Stimulated activated memory B cell treated with anti-CD40 and anti-IgM and Interleukin-4, amounts not matched to agents 10 μg/mL and 1 μg/mL and 100 μg/mL, for 72 hours (primary cell): ENCODE data around the gene SEMA3D.

Experiments used
- ATAC-seq: fragments of 150-1000 bp; cut with Tn5 transposase; 2 replicates; pipeline ENCODE4 v1.10.0; 2021
- H3K27ac Mint-ChIP-seq: one replicate; pipeline ENCODE4 v1.8.0; 2022; ENCODE audit warnings: mild to moderate bottlenecking, mixed read lengths
- H3K27me3 Mint-ChIP-seq: one replicate; pipeline ENCODE4 v1.8.0; 2022; ENCODE audit warnings: mixed read lengths
- H3K36me3 Mint-ChIP-seq: one replicate; pipeline ENCODE4 v1.8.0; 2022; ENCODE audit warnings: mixed read lengths
- H3K4me1 Mint-ChIP-seq: one replicate; pipeline ENCODE4 v1.8.0; 2022; ENCODE audit warnings: mixed read lengths
- H3K4me3 Mint-ChIP-seq: one replicate; pipeline ENCODE4 v1.8.0; 2022; ENCODE audit warnings: mild to moderate bottlenecking, moderate library complexity, mixed read lengths
- H3K9me3 Mint-ChIP-seq: one replicate; pipeline ENCODE4 v1.8.0; 2022; ENCODE audit warnings: mixed read lengths

Gene SEMA3D

GRCh38 chr7:85023066-85023712 is 163.7 kb downstream of the SEMA3D start:
- H3K9me3 Mint-ChIP-seq: no peaks in the 10 kb centered on the region
- H3K27me3 Mint-ChIP-seq: no peaks in the 10 kb centered on the region
- H3K36me3 Mint-ChIP-seq: no peaks in the 10 kb centered on the region
- no peak overlapping the region for H3K27ac Mint-ChIP-seq
- no peak for ATAC-seq
- no peak overlapping the region for H3K4me3 Mint-ChIP-seq
- H3K4me1 Mint-ChIP-seq: no peaks in the 10 kb centered on the region

DNA sequence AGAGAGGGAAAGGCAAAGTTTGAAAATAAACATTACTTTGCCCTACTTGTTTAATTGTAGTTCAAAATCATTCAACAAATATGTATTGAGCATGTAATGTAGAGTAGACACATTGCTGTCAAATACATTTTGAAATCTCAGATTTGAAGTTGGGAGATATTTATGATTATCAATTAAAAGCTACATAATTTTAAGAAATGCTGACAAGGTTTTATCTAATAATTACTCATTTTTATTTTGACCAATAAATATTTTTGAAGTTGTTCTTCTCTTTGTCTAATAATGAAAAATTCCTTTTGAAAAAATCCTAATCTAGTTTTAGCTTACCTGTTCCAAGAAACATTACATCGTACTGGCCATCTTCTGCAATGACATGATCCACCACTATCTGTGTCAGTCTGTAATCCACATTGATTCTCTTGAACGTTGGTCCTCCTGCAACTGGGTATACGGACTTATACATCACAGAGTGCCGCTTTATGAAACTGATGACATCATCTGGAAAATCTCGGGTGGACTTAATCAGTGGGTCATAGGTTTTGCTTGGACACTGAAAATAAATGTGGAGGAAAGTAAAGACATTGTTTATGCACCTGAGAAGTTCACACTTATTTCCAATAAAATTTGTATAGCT is 164.7 kb downstream of the SEMA3D start:
- Mint-ChIP-seq H3K27me3 (no peaks in the 10 kb centered on the region), H3K36me3 (no peaks in the 10 kb centered on the region), H3K9me3 (no peaks in the 10 kb centered on the region), H3K4me3 (no peak overlapping the region), H3K27ac (no peak overlapping the region), H3K4me1 (no peaks in the 10 kb centered on the region)
- no peak for ATAC-seq

DNA sequence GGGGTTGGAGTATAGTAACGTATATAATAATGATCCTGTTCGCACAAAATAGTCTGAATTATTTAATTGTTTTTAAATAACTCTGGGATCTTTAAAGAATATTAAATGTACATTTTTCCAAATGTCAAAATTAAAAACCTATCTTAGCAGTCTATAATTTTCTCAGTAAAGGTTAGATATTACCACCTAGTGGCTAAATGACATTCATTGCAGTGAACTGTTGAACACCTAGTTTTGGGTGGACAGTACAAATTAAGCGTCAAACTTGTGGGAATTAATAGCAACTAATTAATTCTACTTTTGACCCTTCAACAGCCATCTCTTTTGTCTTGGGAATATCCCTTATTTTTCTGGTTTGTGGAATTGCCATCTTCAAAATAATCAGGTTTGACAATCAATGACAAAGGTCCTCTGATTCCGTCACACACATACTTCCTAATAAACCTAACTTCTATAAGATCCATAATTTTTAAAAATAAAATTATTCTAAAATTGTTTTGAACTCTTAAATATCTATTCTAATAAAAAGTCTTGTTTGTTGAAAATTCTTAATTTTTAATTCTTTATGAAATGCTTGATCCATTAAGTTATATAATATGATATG is 165.7 kb downstream of the SEMA3D start:
- Mint-ChIP-seq H3K27me3 (no peaks in the 10 kb centered on the region), H3K9me3 (no peaks in the 10 kb centered on the region), H3K4me3 (no peak overlapping the region), H3K27ac (no peak overlapping the region), H3K36me3 (no peaks in the 10 kb centered on the region), H3K4me1 (no peaks in the 10 kb centered on the region)
- ATAC-seq: no peak

GRCh38 chr7:85019778-85020177 is 167.1 kb downstream of the SEMA3D start:
- Mint-ChIP-seq H3K36me3 (no peaks in the 10 kb centered on the region), H3K4me1 (no peaks in the 10 kb centered on the region), H3K27me3 (no peaks in the 10 kb centered on the region), H3K4me3 (no peak overlapping the region), H3K9me3 (no peaks in the 10 kb centered on the region), H3K27ac (no peak overlapping the region)
- ATAC-seq: no peak

DNA sequence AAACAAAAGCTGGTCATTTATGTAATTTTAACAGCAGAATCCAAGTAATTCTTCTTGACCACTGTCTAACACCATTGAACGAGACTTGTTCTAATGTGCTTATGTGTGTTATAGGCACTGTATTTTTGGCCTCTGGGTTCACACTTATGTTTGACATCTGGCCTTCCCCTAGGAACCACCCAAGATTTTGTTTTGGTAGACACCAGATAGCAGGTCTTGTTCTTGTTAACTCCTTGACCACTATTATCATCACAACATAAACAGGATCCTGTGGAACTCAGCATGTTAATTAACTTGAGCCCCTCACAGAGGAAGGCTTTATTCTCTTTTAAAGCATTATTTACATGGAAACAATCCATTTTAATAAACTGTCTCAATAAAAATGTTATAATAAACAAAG is 167.7 kb downstream of the SEMA3D start:
- no peak overlapping the region for H3K27ac Mint-ChIP-seq
- no peaks in the 10 kb centered on the region for H3K36me3 Mint-ChIP-seq
- no peak overlapping the region for H3K4me3 Mint-ChIP-seq
- no peaks in the 10 kb centered on the region for H3K4me1 Mint-ChIP-seq
- ATAC-seq: no peak
- H3K9me3 Mint-ChIP-seq: no peaks in the 10 kb centered on the region
- H3K27me3 Mint-ChIP-seq: no peaks in the 10 kb centered on the region

DNA sequence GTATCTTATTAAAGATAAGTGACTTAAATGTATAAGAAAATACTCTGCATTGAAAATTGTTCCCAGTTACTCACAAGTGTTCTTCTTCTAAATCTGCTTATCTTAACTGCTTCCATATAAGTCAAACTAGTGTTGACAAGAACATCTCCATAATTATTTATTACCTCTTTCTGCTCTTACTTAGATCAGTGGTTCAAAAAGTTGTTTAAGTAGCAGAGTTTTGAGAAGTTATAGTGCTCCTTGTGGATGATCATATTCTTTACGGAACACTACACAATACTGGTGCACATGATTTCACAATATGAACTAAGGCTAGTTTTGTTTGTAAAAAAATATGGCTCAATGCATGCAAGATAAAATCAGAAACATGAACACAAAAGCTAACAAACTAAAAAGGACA is 168.4 kb downstream of the SEMA3D start:
- Mint-ChIP-seq H3K27ac (no peak overlapping the region), H3K36me3 (no peaks in the 10 kb centered on the region), H3K9me3 (no peaks in the 10 kb centered on the region), H3K27me3 (no peaks in the 10 kb centered on the region), H3K4me1 (no peaks in the 10 kb centered on the region), H3K4me3 (no peak overlapping the region)
- ATAC-seq: no peak

DNA sequence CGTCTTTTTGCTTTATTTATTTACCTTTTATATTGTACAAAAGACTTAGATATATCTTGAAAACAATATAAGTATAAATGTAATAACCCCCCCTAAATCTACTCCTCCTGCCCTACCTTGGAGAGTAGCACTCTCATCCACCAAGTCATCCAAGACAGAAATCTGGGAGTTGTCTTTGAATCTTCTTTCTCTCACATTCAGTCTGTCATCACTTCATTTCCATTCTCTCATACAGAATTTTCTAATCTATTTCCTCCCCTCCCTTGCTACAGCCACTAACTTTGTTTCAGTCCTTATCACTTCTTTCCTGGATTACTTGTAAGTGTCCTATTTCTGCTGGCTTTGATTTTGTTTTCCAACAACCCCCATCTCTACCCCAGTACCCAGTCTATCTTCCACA is 170.6 kb downstream of the SEMA3D start:
- Mint-ChIP-seq H3K27me3 (no peaks in the 10 kb centered on the region), H3K27ac (no peak overlapping the region), H3K4me3 (no peak overlapping the region), H3K4me1 (no peaks in the 10 kb centered on the region), H3K36me3 (no peaks in the 10 kb centered on the region), H3K9me3 (no peaks in the 10 kb centered on the region)
- no peak for ATAC-seq

- Mint-ChIP-seq H3K27me3 (no peaks in the 10 kb centered on the region), H3K9me3 (no peaks in the 10 kb centered on the region), H3K36me3 (no peaks in the 10 kb centered on the region), H3K27ac (no peak overlapping the region), H3K4me1 (no peaks in the 10 kb centered on the region), H3K4me3 (no peak overlapping the region)
- ATAC-seq: no peak
Observed at GRCh38 chr7:85014936-85015660, 171.8 kb downstream of the SEMA3D start.

GRCh38 chr7:85011127-85011526 is 175.7 kb downstream of the SEMA3D start:
- Mint-ChIP-seq H3K9me3 (no peaks in the 10 kb centered on the region), H3K4me3 (no peak overlapping the region), H3K4me1 (no peaks in the 10 kb centered on the region), H3K27me3 (no peaks in the 10 kb centered on the region), H3K36me3 (no peaks in the 10 kb centered on the region), H3K27ac (no peak overlapping the region)
- no peak for ATAC-seq

GRCh38 chr7:85010306-85010705 is 176.6 kb downstream of the SEMA3D start:
- no peak for ATAC-seq
- no peak overlapping the region for H3K27ac Mint-ChIP-seq
- no peak overlapping the region for H3K4me3 Mint-ChIP-seq
- no peaks in the 10 kb centered on the region for H3K9me3 Mint-ChIP-seq
- H3K36me3 Mint-ChIP-seq: no peaks in the 10 kb centered on the region
- no peaks in the 10 kb centered on the region for H3K4me1 Mint-ChIP-seq
- no peaks in the 10 kb centered on the region for H3K27me3 Mint-ChIP-seq

GRCh38 chr7:85006754-85007153 is 180.1 kb downstream of the SEMA3D start:
- Mint-ChIP-seq H3K36me3 (no peaks in the 10 kb centered on the region), H3K4me3 (no peak overlapping the region), H3K27ac (no peak overlapping the region), H3K4me1 (no peaks in the 10 kb centered on the region), H3K9me3 (no peaks in the 10 kb centered on the region), H3K27me3 (no peaks in the 10 kb centered on the region)
- no peak for ATAC-seq

DNA sequence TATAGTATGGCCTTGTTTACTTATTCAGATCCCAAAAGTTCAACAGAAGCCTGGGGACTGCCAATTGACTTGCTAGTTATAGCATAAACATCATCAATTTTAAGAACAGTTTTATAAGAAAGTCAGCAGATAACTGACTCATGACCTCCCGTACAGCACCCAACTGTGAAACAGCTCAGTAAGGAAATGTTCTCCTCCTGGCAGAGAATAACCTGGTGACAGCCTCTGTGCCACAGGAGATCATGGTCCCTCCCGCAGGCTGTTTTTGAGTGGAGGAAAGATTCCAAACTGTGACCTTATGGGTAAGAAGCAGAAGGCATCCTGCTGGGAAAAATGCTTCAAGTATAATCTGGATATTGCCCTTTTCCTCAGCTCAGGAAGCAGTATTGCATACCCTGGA is 182.5 kb downstream of the SEMA3D start:
- H3K9me3 Mint-ChIP-seq: no peaks in the 10 kb centered on the region
- no peak overlapping the region for H3K27ac Mint-ChIP-seq
- H3K27me3 Mint-ChIP-seq: no peaks in the 10 kb centered on the region
- ATAC-seq: no peak
- no peaks in the 10 kb centered on the region for H3K4me1 Mint-ChIP-seq
- no peaks in the 10 kb centered on the region for H3K36me3 Mint-ChIP-seq
- no peak overlapping the region for H3K4me3 Mint-ChIP-seq

- no peak overlapping the region for H3K4me3 Mint-ChIP-seq
- no peaks in the 10 kb centered on the region for H3K27me3 Mint-ChIP-seq
- H3K36me3 Mint-ChIP-seq: no peaks in the 10 kb centered on the region
- no peaks in the 10 kb centered on the region for H3K9me3 Mint-ChIP-seq
- no peaks in the 10 kb centered on the region for H3K4me1 Mint-ChIP-seq
- H3K27ac Mint-ChIP-seq: no peak overlapping the region
- ATAC-seq: no peak
Observed at GRCh38 chr7:85001495-85002345, 185.1 kb downstream of the SEMA3D start.

DNA sequence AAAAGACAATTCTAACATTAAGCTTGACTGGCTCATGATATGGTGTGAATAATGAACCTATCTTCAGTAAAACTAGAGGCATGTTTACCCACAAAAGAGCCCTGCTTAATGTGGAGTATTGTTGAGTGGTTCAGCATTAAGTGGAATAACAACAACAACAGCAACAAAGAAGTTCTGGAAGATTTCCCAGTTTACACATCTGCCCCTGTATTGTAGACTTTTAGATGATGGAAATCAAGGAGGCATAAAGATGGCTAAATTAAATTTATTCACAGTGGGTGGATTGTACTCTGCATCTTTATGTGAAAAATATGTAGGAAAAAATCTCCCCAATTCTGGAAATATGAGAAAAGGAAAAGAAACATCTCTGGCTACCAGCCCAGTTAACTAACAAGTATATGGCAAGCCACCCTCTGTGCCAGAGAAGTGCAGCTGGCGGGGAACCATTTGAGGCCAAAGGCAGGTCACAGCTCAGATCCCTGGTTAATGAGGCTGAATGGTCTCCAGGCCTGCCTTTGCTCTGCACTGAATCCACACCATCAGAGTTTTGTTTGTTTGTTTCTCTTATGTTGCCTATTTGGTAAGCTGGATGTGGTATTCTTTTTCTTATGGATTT is 186.0 kb downstream of the SEMA3D start:
- Mint-ChIP-seq H3K27ac (no peak overlapping the region), H3K9me3 (no peaks in the 10 kb centered on the region), H3K4me1 (no peaks in the 10 kb centered on the region), H3K4me3 (no peak overlapping the region), H3K27me3 (no peaks in the 10 kb centered on the region), H3K36me3 (no peaks in the 10 kb centered on the region)
- ATAC-seq: no peak

- no peak for ATAC-seq
- no peak overlapping the region for H3K4me3 Mint-ChIP-seq
- no peak overlapping the region for H3K27ac Mint-ChIP-seq
- H3K27me3 Mint-ChIP-seq: no peaks in the 10 kb centered on the region
- no peaks in the 10 kb centered on the region for H3K9me3 Mint-ChIP-seq
- no peaks in the 10 kb centered on the region for H3K36me3 Mint-ChIP-seq
- no peaks in the 10 kb centered on the region for H3K4me1 Mint-ChIP-seq
Observed at GRCh38 chr7:84999450-84999849, 187.4 kb downstream of the SEMA3D start.
